ENCODE measurements around the gene PYROXD2.
"Not testable (repeated sequence)": the region's sequence is repeated elsewhere in the genome, so short reads cannot be mapped to it uniquely, and the experiment has no call there.

PYROXD2 gene

DNA sequence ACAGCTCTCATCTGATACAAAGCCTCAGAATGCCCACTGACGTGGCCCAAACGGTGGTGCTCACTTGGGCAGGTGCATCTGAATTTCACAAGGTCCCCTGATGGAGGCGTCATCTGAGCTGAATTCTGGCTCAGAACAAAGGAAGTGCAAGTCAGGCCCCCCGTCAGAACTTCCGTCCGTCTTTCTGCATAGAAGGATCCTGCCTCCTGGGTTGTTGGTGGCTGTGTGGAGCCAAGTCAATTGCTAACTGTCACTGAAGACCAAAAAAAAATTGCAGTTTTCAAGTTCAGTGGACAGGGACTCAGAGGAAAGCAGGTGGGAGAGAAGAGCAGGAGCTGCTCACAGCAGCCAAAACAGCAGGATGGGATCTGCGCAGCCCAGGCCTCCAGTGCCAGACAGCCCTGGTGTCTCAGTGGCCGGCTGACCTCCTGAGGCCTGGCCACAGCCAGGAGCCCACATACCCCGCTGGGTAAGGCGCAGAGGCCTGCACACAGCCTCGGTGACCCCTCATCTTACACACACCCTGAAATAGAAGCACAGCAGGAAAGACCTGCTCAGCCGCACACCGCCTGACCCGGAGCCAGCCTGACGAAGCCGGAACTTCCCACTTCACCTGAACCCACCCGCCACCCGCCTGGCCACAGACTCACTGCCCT lies 49.4 kb downstream of the PYROXD2 start:
- no peak for DNase-seq (ENCODE audit: low read depth)

DNA sequence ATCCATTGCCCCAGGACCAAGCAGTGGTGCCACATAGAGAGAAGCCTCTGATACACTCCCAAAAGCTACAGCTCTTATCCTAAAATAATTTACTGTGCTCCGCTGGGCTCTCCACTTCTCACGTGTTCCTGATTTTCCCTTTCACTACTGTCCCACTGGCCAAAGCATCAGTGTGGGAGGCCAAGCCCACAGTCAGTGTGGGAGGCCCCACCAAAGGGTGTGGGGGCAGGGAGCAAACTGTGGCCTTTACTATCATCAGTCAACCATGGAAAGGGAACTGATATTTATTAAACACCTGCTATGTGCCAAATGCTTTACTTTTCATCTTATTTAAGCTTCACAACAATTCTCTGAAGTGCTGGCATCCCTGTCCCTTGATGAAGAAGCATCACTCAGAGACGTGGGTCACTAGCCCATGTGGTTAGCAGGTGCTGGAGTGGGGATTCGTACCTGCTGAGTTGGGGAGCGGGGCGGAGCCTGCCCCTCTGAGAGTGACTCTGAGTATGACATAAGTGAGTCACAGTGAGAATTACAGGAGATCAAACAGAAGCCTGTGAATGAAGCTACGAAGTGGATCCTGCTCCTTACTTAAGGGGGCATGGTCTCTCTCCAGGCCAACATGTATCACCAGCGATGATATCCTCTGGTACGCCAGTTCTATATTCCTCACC lies 50.4 kb downstream of the PYROXD2 start:
- DNase-seq (ENCODE audit: low read depth) = no peak

DNA sequence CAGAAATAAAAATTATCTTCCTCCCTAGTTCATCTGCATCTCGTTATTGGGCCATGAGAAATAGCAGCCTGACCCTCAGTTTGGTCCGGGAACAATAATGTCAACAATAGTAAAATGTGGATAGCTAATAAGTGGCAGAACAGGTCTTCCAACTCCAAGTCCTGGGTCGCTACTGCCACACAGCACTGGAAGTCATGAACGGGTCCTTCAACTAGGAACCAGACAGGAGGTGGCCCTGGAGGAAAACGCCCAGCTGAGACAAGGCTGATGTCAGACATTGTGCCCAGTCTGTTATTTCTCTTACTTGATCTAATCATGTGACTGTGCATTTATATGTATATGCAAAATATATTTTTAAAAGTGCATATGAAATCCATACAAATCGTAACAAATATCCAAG lies 51.8 kb downstream of the PYROXD2 start:
- no peak for DNase-seq (ENCODE audit: low read depth)

DNA sequence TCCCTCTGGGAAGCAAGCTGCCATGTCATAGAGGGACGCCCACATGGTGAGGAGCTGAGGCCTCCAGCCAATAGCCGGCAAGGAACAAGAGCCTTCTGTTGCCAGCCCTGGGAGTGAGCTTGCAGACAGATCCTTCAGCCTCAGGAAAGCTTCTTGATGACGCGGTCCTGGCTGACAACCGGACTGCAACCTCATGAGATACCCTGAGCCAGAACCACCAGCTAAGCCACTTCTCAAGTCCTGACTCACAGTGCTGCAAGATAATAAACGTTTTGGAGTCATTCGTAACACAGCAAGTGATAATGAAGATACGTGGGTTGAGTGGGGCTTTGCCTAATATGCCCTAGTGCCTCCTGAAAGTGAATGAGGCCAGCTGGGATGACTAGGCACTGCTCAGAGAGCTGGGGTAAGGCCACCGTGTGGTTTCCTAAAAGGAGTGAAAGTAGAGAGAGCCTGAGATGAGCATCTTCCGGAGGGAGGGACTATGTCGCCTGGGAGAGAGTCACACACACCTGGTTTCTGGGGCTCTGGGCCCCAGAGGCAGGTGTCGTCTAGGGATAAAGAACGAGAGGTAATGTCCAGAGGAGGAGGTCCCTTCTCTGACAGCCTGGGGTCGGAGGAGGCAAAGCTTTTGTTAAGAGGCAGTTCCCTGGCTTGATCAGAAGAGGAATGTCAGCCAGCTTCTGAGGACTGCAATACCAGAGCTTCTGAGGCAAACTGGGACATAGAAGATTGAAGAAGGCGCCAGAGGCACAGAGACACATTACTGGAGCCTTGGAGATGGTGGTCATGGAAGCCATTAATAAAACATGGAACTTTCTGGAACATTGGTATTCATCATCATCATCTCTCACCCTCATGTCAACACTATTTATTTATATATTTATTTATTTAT lies 53.6 kb downstream of the PYROXD2 start:
- DNase-seq (ENCODE audit: low read depth) = no peak

DNA sequence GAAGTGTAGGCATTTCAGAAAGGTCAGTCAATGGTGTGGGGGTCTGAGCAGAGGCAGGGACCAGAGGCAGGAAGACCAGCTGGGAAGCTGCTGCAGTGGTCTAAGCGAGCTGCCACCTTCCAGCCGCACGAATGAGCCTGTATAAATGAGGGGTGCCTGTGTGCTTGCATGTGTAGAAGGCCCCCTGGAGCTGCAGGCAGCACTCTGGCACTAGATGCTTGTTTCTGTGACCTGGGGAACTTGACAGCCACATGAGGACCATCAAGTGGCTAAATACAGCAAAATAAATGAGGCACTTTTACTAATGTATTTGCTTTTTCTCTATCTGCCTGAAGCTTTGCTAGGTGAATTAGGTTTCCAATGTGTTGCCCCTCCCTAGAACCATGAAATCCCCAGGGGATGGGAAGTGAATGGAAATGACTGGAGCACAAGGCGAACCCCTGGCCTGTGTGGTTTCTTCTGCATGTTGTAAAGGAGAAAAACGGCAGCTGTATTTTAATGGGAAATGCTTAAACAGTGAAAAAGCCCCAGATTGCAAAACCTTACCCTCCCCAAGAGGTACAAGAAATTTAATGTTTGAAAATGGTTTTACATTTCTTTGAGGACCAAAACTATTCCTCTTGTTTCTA lies 57.7 kb downstream of the PYROXD2 start:
- no peak for DNase-seq (ENCODE audit: low read depth)

DNA sequence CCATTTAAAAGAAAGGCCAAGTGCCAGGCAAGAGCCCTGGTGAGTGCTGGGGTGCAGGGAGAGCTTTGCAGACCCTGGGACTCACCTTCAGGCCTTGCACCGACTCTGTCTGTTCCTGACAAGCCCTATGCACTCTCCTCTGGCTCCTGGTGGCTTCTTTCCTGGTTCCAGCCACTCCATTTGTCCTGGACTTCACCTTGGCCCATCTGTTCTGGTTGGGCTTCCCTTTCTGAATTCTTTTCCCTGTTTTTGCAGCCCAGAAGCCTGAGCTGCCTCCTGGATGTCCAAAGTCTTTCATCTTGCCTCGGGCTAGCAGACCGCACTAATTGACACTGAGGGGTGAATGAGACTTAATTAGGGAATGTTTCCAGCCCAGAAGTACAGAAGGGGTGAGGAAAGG lies 60.5 kb downstream of the PYROXD2 start:
- DNase-seq (ENCODE audit: low read depth) = no peak

DNA sequence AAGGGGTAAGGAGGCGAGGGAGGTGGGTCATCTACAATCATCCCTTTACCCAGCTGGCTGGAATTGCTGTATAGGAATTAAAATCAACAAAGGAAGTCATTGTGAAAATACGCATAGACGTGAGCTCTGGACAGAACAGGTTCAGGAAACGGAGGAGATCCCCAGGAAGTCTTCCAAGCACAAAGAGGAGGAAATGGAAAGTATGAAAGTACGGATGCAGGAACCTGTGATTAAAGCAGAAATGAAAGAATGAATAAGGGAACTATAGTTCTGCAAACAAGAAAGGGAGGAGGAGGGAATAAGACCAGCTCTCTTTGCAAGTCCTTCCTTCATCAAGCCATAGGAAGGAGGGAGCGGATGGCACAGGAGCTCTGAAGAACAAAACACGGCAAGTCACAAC lies 61.8 kb downstream of the PYROXD2 start:
- no peak for DNase-seq (ENCODE audit: low read depth)

DNA sequence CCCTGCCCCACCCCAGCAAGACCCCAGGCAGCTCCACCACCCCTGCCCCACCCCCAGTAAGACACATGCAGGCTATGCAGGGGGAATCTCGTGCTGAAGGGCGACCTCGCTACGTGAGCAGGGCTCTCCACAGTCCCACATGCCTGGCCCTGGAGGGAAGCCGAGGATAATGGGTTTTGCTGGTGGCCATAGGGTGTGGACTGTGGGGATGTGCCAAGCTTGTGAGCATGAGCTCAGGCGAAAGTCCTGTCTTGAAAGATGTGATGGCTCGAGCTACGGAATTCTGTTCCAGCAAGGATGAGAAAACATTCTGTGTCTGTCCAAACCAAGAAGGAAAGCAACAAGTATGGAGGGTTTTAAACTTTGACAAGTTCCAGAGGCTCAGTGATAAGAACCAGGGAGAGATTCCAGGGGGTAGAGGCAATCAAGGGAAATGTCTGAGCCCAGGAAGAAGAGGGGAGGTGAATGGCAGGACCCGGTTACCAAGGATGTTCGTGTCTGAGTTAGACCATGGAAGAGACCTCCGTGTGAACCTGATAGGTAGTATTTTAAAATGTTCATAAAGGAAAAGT lies 63.1 kb downstream of the PYROXD2 start:
- no peak for DNase-seq (ENCODE audit: low read depth)

DNA sequence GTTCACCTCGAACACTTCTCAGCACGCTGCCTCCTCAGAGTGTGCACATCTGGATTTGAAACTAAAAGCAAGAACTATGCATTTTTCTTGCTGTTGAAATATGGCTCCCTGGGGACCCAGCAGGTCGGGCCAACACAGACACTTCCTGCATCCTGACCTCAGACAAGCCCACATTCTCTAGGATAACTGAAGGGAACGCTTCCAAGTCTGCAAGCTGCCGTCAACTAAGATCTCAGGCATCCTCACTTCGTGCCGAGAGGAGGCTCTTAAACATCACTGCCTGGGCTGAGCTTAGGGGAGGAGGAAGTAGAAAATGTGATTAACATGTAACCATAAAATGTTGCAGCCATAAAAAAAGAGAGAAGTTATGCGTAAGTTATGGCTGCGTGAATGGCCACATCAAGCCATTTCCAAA lies 65.5 kb downstream of the PYROXD2 start:
- DNase-seq (ENCODE audit: low read depth) = no peak

DNA sequence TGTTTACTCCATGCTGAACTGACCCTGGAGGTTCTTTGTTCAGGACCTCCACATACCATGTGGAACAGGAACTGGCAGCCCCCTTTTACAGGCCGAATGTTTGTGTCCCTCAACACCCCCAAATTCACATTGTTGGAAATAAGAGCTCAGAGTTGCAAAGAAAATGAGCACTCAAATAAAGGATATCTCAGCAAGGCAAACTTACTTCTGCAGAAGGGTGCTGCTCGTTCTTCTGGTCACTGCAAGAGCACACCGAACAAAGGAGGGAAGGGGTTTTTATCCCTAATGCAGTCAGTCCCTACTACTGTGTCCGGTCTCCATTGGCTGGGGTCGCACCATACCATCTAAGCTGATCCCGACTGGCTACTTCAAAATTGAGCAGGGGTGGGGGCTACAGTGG lies 68.1 kb downstream of the PYROXD2 start:
- DNase-seq (ENCODE audit: low read depth) = no peak

DNA sequence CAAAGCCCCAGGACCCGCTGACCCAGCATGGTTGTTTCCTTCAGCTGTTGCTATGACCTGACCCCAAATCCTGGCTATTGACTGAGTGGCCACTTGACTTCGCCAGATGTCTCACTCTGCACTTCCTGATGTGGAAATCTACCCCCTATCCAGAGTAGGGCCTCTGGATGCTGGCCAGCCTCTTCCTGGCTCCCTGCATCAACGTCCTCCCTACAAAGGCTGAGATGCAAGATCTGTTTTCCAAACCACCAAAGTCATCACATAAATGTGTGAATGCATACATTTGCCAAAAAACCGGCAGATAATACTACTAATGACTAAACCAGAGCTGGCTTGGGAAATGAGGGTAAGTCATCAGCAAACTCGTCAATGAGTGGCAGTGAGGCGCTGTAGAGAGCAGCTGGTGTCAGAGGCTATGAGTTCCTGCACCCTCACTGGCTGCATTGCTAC lies 70.4 kb downstream of the PYROXD2 start:
- DNase-seq (ENCODE audit: low read depth) = no peak

DNA sequence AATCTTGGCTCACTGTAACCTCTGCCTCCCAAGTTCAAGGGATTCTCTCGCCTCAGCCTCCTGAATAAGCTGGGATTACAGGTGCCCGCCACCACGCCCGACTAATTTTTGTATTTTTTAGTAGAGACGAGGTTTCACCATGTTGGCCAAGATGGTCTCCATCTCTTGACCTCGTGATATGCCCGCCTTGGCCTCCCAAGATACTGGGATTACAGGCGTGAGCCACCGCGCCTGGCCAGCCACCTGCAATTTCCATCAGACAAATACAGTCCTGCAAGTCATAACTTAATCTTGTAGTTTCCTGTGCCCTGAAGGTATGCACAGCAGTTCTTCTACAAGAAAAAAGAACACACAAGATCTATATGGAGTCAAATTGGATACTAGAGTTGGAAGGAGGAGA lies 73.3 kb downstream of the PYROXD2 start:
- not testable (repeated sequence) for DNase-seq (ENCODE audit: low read depth)

DNA sequence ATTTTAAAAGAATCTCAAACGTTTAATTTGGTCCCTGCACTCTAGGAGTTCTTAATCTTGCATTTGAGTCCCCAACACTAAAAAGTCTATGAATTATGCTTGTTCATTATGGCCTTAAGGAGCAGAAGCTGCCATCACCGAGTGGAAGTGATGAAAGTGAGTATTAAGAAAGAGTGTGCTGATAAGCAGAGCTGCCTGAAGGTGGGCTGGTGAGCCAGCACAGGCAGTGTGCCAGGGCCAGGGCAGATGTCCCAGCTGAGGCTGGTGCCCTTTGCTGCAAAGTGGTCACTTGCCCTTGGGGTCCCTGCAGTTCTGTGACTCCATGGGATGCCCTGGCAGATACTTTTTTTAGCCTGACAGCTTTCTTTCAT lies 74.1 kb downstream of the PYROXD2 start:
- DNase-seq (ENCODE audit: low read depth) = no peak

DNA sequence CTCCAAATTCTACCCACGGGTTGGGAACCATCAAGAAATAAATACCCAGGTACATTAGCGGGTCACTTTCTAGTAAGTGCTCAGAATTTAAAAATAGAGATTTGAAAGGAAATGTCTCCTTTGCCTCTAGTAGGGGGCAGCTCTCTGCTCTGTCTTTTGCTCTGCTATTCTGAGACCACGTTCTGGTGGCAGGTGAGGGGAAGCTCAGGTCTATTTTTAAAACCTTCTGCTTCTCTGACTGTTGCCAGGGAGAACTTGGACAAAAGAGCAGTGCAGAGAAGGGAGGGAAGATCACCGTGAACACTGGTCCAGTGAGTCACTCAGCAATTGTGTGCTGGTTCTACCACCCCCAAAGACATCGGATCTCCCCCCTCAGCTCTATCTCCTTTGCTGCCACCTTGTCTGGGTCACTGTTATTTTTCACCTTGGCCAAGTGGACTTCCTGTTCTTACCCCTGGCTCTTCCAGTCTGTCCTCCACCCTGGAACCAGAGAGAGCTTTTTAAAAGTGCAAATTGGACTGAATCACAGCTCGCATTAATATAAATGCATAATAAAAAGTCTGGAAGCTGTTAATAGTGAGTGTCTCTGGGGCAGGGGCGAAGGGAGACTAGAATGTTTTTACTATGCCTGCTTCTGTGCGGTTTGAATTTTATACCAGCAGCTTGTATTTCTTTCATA lies 74.6 kb downstream of the PYROXD2 start:
- no peak for DNase-seq (ENCODE audit: low read depth)

DNA sequence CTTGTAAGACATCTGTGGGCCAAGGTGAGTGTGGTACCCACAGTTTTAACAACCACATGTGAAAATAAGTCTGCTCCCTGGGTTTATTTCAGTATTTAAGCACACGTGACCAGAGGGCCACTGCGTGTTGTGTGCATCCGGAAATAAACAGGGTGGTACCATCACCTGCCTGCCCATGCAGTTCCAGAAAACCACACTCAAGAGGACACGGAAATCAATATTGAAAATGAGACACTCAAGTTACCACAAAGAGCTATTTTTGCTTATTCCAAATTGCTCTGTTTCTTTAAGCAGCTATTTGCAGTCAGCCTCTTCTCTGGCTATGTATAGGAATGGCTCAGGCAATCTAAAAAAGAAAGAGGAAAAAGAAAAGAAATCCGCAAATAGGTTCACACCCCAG lies 75.2 kb downstream of the PYROXD2 start:
- DNase-seq (ENCODE audit: low read depth) = no peak

DNA sequence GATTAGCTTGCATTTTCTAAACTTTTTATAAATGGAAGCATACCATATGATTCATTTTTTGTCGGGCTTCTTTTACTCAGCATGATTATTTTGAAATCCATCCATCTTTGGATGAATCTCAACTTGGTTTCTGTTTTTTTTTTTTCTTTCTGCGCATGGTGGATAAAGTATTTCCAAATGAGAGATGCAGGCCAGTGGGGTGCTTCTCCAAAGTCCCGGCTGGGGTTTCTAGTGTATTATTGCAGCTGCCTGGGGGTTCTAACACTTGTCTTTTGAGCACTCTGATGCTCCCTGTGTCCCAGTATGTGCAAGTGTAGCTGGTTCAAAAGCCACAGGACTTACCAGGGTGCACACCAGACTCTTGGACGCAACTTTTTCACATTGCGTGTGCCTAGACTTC lies 76.1 kb downstream of the PYROXD2 start:
- no peak for DNase-seq (ENCODE audit: low read depth)

DNA sequence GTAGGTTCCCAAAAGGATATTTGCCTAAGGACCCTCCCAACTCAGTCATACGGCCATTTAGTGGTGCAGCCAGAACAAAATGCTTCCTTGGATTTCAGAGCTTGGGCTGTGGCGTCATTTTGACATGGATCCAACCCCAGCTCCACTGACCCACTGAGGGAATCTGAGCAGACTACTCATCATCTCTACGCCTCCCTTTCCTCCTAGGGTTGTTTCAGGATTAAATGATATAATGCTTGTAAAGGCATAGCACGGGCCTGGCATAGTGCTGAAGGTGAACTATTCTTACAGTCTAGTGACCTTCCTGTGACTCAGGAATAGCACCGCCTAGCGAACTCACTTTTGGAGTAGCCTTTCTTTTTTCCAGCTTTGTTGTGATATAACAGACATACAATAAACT lies 76.7 kb downstream of the PYROXD2 start:
- DNase-seq (ENCODE audit: low read depth) = no peak

DNA sequence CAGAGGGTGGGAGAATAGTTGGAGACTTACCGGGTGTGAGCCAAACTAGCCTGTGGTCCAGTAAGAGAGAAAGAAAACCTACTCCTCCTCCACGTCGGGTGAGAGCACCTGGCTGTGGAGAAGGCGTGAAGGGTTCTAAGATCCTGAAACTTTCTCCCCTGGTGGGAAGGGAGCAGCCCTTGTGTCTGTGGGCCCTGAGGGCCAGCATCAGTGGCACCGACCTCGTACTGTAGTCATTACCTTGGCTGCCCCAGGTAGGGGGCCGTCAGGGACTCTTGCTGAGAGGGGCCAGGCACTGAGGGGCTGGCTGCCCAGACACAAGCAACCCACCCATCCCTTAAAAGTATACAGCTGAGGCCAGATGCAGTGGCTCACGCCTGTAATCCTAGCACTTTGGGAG lies 77.5 kb downstream of the PYROXD2 start:
- no peak for DNase-seq (ENCODE audit: low read depth)

Measured in CMK (cell line).